KMS-11 (cell line): ENCODE results near the gene SUN5.

Source experiments
- H2AFZ ChIP-seq: fragments of 200-600 bp; sonication (generic); 2 replicates; pipeline ENCODE4 v1.6.1; 2016; ENCODE audit warnings: antibody characterized with exemption, mixed run types, low read depth
- H3K27ac ChIP-seq: fragments of 200-600 bp; sonication (generic); 2 replicates; pipeline ENCODE4 v1.6.1; 2016; ENCODE audit warnings: mild to moderate bottlenecking, mixed run types
- H3K27me3 ChIP-seq: fragments of 200-600 bp; sonication (generic); 2 replicates; pipeline ENCODE4 v1.6.1; 2017; ENCODE audit warnings: mild to moderate bottlenecking, low read depth, mixed run types, moderate library complexity; ENCODE audit not compliant: insufficient read depth
- H3K36me3 ChIP-seq: fragments of 200-600 bp; sonication (generic); 2 replicates; pipeline ENCODE4 v1.6.1; 2017; ENCODE audit warnings: mild to moderate bottlenecking, mixed run types; ENCODE audit not compliant: insufficient read depth
- H3K4me1 ChIP-seq: fragments of 200-600 bp; sonication (generic); 2 replicates; pipeline ENCODE4 v1.6.1; 2016; ENCODE audit warnings: mild to moderate bottlenecking, low read depth, mixed run types; ENCODE audit not compliant: poor library complexity, severe bottlenecking
- H3K4me2 ChIP-seq: fragments of 200-600 bp; sonication (generic); 2 replicates; pipeline ENCODE4 v1.7.0; 2016; ENCODE audit warnings: mild to moderate bottlenecking, mixed run types
- H3K4me3 ChIP-seq: fragments of 200-600 bp; sonication (generic); IDR thresholded peaks from 2 replicates; pipeline ENCODE4 v1.6.1; 2017; ENCODE audit warnings: low read depth, low read length, mixed read lengths; ENCODE audit not compliant: insufficient read depth
- H3K79me2 ChIP-seq: fragments of 200-600 bp; sonication (generic); 2 replicates; pipeline ENCODE4 v1.6.1; 2016; ENCODE audit warnings: low read depth, mixed run types; ENCODE audit not compliant: insufficient read depth
- H3K9ac ChIP-seq: fragments of 200-600 bp; sonication (generic); 2 replicates; pipeline ENCODE4 v1.6.1; 2016; ENCODE audit warnings: mild to moderate bottlenecking, mixed run types
- H4K20me1 ChIP-seq: fragments of 200-600 bp; sonication (generic); 2 replicates; pipeline ENCODE4 v1.6.1; 2016; ENCODE audit warnings: mild to moderate bottlenecking, mixed run types; ENCODE audit not compliant: insufficient read depth
- CTCF ChIP-seq: fragments of 200-600 bp; sonication (generic); conservative IDR thresholded peaks from 2 replicates; pipeline ENCODE4 v1.6.1; 2017; ENCODE audit warnings: low read depth, mild to moderate bottlenecking, antibody characterized with exemption, low read length, moderate library complexity, mixed read lengths

The SUN5 gene

GRCh38 chr20:33043731-33044181 is 39.5 kb upstream of the SUN5 start:
- Histone ChIP-seq H3K27ac (no peak overlapping the region), H3K27me3 (no peaks in the 10 kb centered on the region; the same call in 1 of the 2 replicates), H3K79me2 (no peaks in the 10 kb centered on the region), H3K9ac (no peak overlapping the region), H3K4me1 (no peaks in the 10 kb centered on the region), H3K4me3 (no peak overlapping the region), H3K4me2 (no peak overlapping the region), H2AFZ (no peak overlapping the region), H4K20me1 (no peaks in the 10 kb centered on the region), H3K36me3 (no peaks in the 10 kb centered on the region)
- no peak for TF ChIP-seq CTCF

DNA sequence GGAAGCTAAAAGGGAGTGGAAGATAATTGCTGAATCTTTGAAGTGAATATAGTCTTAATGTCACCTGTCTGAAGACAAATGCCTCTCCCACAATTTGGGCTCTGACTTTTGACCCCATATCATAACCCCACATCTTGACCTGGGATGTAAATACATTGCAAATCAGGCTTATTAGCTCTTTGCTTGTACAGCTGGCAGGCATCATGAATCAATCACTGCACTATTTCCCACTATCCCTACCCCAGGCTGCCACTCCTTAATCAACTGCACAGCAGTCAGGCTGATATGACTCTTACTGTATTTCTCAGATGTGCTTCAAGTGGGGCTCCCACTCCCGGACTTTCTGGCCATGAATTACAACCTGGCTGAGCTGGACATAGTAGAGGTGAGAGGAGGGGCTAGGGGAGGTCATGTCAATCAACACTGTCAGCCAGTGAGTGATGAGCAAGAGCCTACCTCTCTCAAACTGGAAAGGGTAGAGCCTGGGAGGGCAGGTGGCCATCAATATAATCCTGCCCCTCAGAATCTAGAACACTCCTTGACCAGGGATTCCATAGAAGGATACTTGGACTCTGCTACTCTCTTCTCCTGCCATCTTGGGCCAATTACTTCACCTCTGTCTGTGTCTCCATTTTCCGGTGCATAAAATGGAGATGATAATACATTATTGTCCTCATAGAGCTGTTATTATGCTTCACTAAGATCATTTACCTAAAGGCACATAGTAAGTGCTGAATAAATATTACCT is 38.9 kb upstream of the SUN5 start:
- no peak overlapping the region for H3K9ac ChIP-seq
- H2AFZ ChIP-seq: no peak overlapping the region
- no peaks in the 10 kb centered on the region for H3K79me2 ChIP-seq
- no peak for TF ChIP-seq CTCF
- H3K27ac ChIP-seq: no peak overlapping the region
- H3K36me3 ChIP-seq: no peaks in the 10 kb centered on the region
- H3K4me3 ChIP-seq: no peak overlapping the region
- no peaks in the 10 kb centered on the region for H4K20me1 ChIP-seq
- no peaks in the 10 kb centered on the region for H3K4me1 ChIP-seq
- no peaks in the 10 kb centered on the region; the same call in 1 of the 2 replicates for H3K27me3 ChIP-seq
- no peak overlapping the region for H3K4me2 ChIP-seq

DNA sequence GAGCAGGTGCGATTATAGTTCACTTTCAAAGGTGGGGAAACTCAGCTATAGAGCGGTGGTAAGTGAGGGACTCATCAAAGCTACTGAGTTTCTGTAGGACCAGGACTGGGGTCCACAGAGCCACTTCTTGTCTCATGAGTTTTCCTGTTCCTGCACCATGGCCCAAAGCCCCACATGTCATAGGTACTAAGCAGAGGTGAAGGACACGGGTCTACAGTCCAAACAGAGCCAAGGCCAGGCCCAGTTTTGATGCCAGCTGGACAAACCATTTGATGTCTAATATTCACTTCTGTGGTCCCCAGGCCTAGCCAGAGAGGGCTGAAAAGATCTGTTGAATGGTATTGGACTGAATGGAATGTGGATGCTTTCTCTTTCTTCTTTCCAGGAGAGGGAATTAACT is 38.2 kb upstream of the SUN5 start:
- Histone ChIP-seq H3K79me2 (no peaks in the 10 kb centered on the region), H4K20me1 (no peaks in the 10 kb centered on the region), H2AFZ (no peak overlapping the region), H3K4me2 (no peak overlapping the region), H3K4me3 (no peak overlapping the region), H3K4me1 (no peaks in the 10 kb centered on the region), H3K36me3 (no peaks in the 10 kb centered on the region), H3K27ac (no peak overlapping the region), H3K9ac (no peak overlapping the region), H3K27me3 (no peaks in the 10 kb centered on the region; the same call in 1 of the 2 replicates)
- no peak for TF ChIP-seq CTCF

- no peak overlapping the region for H3K4me2 ChIP-seq
- H3K4me1 ChIP-seq: no peaks in the 10 kb centered on the region
- H3K27me3 ChIP-seq: no peaks in the 10 kb centered on the region; the same call in 1 of the 2 replicates
- H2AFZ ChIP-seq: no peak overlapping the region
- no peak overlapping the region for H3K9ac ChIP-seq
- no peak for TF ChIP-seq CTCF
- H3K27ac ChIP-seq: no peak overlapping the region
- no peaks in the 10 kb centered on the region for H3K79me2 ChIP-seq
- H3K36me3 ChIP-seq: no peaks in the 10 kb centered on the region
- H3K4me3 ChIP-seq: no peak overlapping the region
- H4K20me1 ChIP-seq: no peaks in the 10 kb centered on the region
These were observed 34.0 kb upstream of the SUN5 start for GRCh38 chr20:33038243-33038642.
